ENCODE measurements around the gene TTLL5. TPM values are rescaled to one million over a fixed set of nuclear protein-coding genes. Genes with fewer than 3 reads are reported as not detected.

TTLL5 gene
- total and polyA plus RNA-seq, 2 of the 13 experiments (the other 11 are each of a cell fraction or from before 2014, with no cell fraction given), result 11.8 to 18.8 TPM

GRCh38 chr14:75699331-75699730, 38.3 kb downstream of the TTLL5 start:
- H3K4me3 ChIP-seq (replicated peaks in 1 of 3; ENCODE audit: insufficient read depth in 1 of 3, low read depth in 2 of 3, low read length in 3 of 3), result no peak overlapping the region
- peaks cover 8 to 41% of the 10 kb centered on the region in 2 experiments; a peak in 4 of 5 replicates for H3K36me3 ChIP-seq (replicated peaks in 1 of 2; ENCODE audit: control insufficient read depth in 1 of 2, insufficient read depth in 2 of 2, low read length in 2 of 2)
- no peak overlapping the region for H3K4me2 ChIP-seq (ENCODE audit: low read depth, low read length)
- DNase-seq (ENCODE audit: low spot score), result no peak
- TF ChIP-seq MAFF (IDR thresholded peaks at IDR 0.05; ENCODE audit: low read depth, low read length), result peak; percentile 52; the same call in 1 of the 2 replicates
- no peak for TF ChIP-seq ARID4A (CRISPR knock-in tag; IDR thresholded peaks at IDR 0.05; ENCODE audit: borderline replicate concordance)
- peak; percentile 50 to 68; a peak in 3 of 4 replicates for TF ChIP-seq MAFK (conservative IDR thresholded peaks at IDR 0.05 in 1 of 2, IDR thresholded peaks at IDR 0.05 in 1 of 2; ENCODE audit: low read length in 2 of 2)
- TF ChIP-seq SMC3 (IDR thresholded peaks at IDR 0.05; ENCODE audit: low read length), result no peak
- H3K4me1 ChIP-seq (ENCODE audit: insufficient read depth, low read length), result no peaks in the 10 kb centered on the region
- in situ Hi-C loops (cut with HindIII; ENCODE audit: extremely low pct_ligation_motif_present, low pct_unique_long_range_greater_than_20kb), result no loop called here
- ATAC-seq, result no peak
- H3K9me3 ChIP-seq (ENCODE audit: low read length), result no peaks in the 10 kb centered on the region
- no peaks in the 10 kb centered on the region for H3K79me2 ChIP-seq (ENCODE audit: insufficient read depth, low read length)
- H2AFZ ChIP-seq (ENCODE audit: low read length), result no peak overlapping the region
- BruUV-seq (replicated peaks), result no TSS peak
- FAIRE-seq, result no peak
- H3K27ac ChIP-seq (ENCODE audit: extremely low read length, insufficient read depth, low read length), result no peak overlapping the region
- ChIA-PET CTCF (ENCODE audit: low intra/inter-chr PET ratio, low total read pairs) (no interaction called here), POLR2A (no interaction called here)
- H4K20me1 ChIP-seq (ENCODE audit: insufficient read depth, low read length), result no peaks in the 10 kb centered on the region
- intact Hi-C loops (cut with micrococcal nuclease; ENCODE audit: unreplicated experiment), result no loop called here
- H3K9ac ChIP-seq (ENCODE audit: insufficient read depth, low read depth, low read length), result no peak overlapping the region
- H3K27me3 ChIP-seq (ENCODE audit: control insufficient read depth in 1 of 2, insufficient read depth in 2 of 2, low read length in 2 of 2), result no peaks in the 10 kb centered on the region
- 95% methylated on average over 3 of the region's 3 CpGs for whole genome bisulfite sequencing (ENCODE audit: low lambda C conversion rate)
